GM18517 (cell line): Measurements from ENCODE around the gene MON2.

Experiments
- ATAC-seq: cut with Tn5 transposase; IDR thresholded peaks from one replicate; pipeline ENCODE4 v1.9.1; 2021; ENCODE audit warnings: mild to moderate bottlenecking, moderate library complexity; ENCODE audit not compliant: unreplicated experiment

Gene MON2

GRCh38 chr12:62605981-62606380 is 139.4 kb downstream of the MON2 start:
- no peak for ATAC-seq

GRCh38 chr12:62606654-62607053 is 140.0 kb downstream of the MON2 start:
- no peak for ATAC-seq

GRCh38 chr12:62613081-62613480 is 146.5 kb downstream of the MON2 start:
- no peak for ATAC-seq

GRCh38 chr12:62618319-62618718 is 151.7 kb downstream of the MON2 start:
- no peak for ATAC-seq

- ATAC-seq, result no peak
These were observed 152.3 kb downstream of the MON2 start for GRCh38 chr12:62618930-62619329.

- no peak for ATAC-seq
These were observed 154.5 kb downstream of the MON2 start for GRCh38 chr12:62621101-62621638.

- ATAC-seq, result no peak
These were observed 155.6 kb downstream of the MON2 start for GRCh38 chr12:62622177-62622576.

- ATAC-seq, result no peak
These were observed 158.6 kb downstream of the MON2 start for GRCh38 chr12:62625228-62625627.

- no peak for ATAC-seq
These were observed 160.6 kb downstream of the MON2 start for GRCh38 chr12:62627181-62627580.

- ATAC-seq, result no peak
These were observed 162.8 kb downstream of the MON2 start for GRCh38 chr12:62629413-62629812.

- no peak for ATAC-seq
These were observed 163.5 kb downstream of the MON2 start for GRCh38 chr12:62629971-62630739.

GRCh38 chr12:62631471-62632410 is 165.1 kb downstream of the MON2 start:
- ATAC-seq, result peak; percentile 58

GRCh38 chr12:62632411-62632918 is 165.8 kb downstream of the MON2 start:
- ATAC-seq, result peak; percentile 28

GRCh38 chr12:62635649-62636048 is 169.0 kb downstream of the MON2 start:
- ATAC-seq, result no peak

GRCh38 chr12:62637679-62638078 is 171.1 kb downstream of the MON2 start:
- ATAC-seq, result no peak

GRCh38 chr12:62640910-62641448 is 174.4 kb downstream of the MON2 start:
- ATAC-seq, result peak; percentile 91

- no peak for ATAC-seq
These were observed 175.9 kb downstream of the MON2 start for GRCh38 chr12:62642486-62642885.

GRCh38 chr12:62643486-62643885 is 176.9 kb downstream of the MON2 start:
- no peak for ATAC-seq

- no peak for ATAC-seq
These were observed 179.9 kb downstream of the MON2 start for GRCh38 chr12:62646566-62646965.

- no peak for ATAC-seq
These were observed 181.0 kb downstream of the MON2 start for GRCh38 chr12:62647586-62647985.
